NCI-H2196 (cell line): Measurements from ENCODE around the gene GAK.
"Not testable (repeated sequence)": the region's sequence is repeated elsewhere in the genome, so short reads cannot be mapped to it uniquely, and the experiment has no call there.

Source experiments
- DNase-seq: peaks from one replicate; lab custom pipeline; 2025; ENCODE audit not compliant: unreplicated experiment; lab: John Stamatoyannopoulos, UW

GAK gene

GRCh38 chr4:931960-932712, at the start of gene GAK, which contains the start of gene TMEM175:
TSS of gene GAK (minus strand) at chr4:932316. CDS start at chr4:932187, 129 bp downstream.
TSS of gene TMEM175 (plus strand) at chr4:932460. CDS start at chr4:947740, 15,280 bp downstream.
- peak; percentile 97 for DNase-seq

GRCh38 chr4:978957-979701, 47.0 kb upstream of the GAK start:
- DNase-seq = no peak

- DNase-seq = not testable (repeated sequence)
Measured at GRCh38 chr4:976016-976415, 43.9 kb upstream of the GAK start.

- no peak for DNase-seq
Measured at GRCh38 chr4:974668-975067, 42.6 kb upstream of the GAK start.

- DNase-seq = peak; percentile 66
Measured at GRCh38 chr4:973431-974397, 41.6 kb upstream of the GAK start, which contains the start of gene DGKQ. TSS of gene DGKQ (minus strand) at chr4:973569. CDS start at chr4:973482, 87 bp downstream.

GRCh38 chr4:972651-973424, 40.7 kb upstream of the GAK start:
- no peak for DNase-seq

GRCh38 chr4:971666-972500, 39.8 kb upstream of the GAK start:
- no peak for DNase-seq

- no peak for DNase-seq
Measured at GRCh38 chr4:970854-971520, 38.9 kb upstream of the GAK start.

- no peak for DNase-seq
Measured at GRCh38 chr4:970046-970745, 38.1 kb upstream of the GAK start.

- DNase-seq = no peak
Measured at GRCh38 chr4:968621-969394, 36.7 kb upstream of the GAK start.

GRCh38 chr4:968221-968620, 36.1 kb upstream of the GAK start:
- DNase-seq = no peak

- DNase-seq = no peak
Measured at GRCh38 chr4:967113-968104, 35.3 kb upstream of the GAK start.

GRCh38 chr4:966266-967112, 34.4 kb upstream of the GAK start:
- no peak for DNase-seq

- DNase-seq = no peak
Measured at GRCh38 chr4:965766-966134, 33.6 kb upstream of the GAK start.

GRCh38 chr4:965048-965765, 33.1 kb upstream of the GAK start:
- no peak for DNase-seq
